Cardiac muscle cell (in vitro differentiated cells and primary cell): ENCODE measurements around the gene ZBED1. TPM values are rescaled to one million over a fixed set of nuclear protein-coding genes. Genes with fewer than 3 reads are reported as not detected.
A peak's percentile ranks its signal among the peaks of the same experiment; 100 is the strongest.
"Not testable (repeated sequence)": the region's sequence is repeated elsewhere in the genome, so short reads cannot be mapped to it uniquely, and the experiment has no call there.

ENCODE experiments used
- DNase-seq, 2 donors: peaks; one replicate each; pipeline versions ENCODE4 v3.0.0 to v3.0.0-alpha.2; 2010 to 2017; ENCODE audit warnings: low read depth in 1 of 2, low spot score in 1 of 2
- H3K27ac ChIP-seq: fragments of 200-600 bp; sonication (generic); 2 replicates; pipeline ENCODE4 v1.5.1; 2016
- H3K27me3 ChIP-seq: fragments of 200-600 bp; sonication (generic); 2 replicates; pipeline ENCODE4 v1.6.0; 2016; ENCODE audit warnings: control low read depth
- H3K36me3 ChIP-seq: fragments of 200-600 bp; sonication (generic); 2 replicates; pipeline ENCODE4 v1.5.1; 2016; ENCODE audit warnings: control low read depth
- H3K4me1 ChIP-seq: fragments of 200-600 bp; sonication (generic); 2 replicates; pipeline ENCODE4 v1.8.1; 2017; ENCODE audit warnings: low read depth, mild to moderate bottlenecking, mixed run types
- H3K4me3 ChIP-seq: fragments of 200-600 bp; sonication (generic); 2 replicates; pipeline ENCODE4 v1.5.1; 2016; ENCODE audit warnings: mild to moderate bottlenecking
- H3K9me3 ChIP-seq: fragments of 200-600 bp; sonication (generic); 2 replicates; pipeline ENCODE4 v1.5.1; 2017; ENCODE audit warnings: low read depth, mild to moderate bottlenecking, control low read depth
- CTCF ChIP-seq: IDR thresholded peaks from 2 replicates; pipeline ENCODE4 v1.5.1; 2012; ENCODE audit warnings: low read depth, mild to moderate bottlenecking, low read length
- polyA plus RNA-seq: library from polyadenylated mRNA; unstranded; fragments of >200 nt; fragmentation: Nextera tagmentation; extraction: Ambion mirVana; gene quantifications from 2 replicates; pipeline ENCODE4 v1.2.1, GENCODE V29; 2016
- total RNA-seq: library from RNA; depleted of rRNA; stranded (reverse); fragments of >200 nt; gene quantifications from 2 replicates; pipeline ENCODE4 v1.2.3, GENCODE V29; 2016

ZBED1 gene
- total and polyA plus RNA-seq, 2 experiments from 2014 or later = 21.0 to 32.3 TPM

GRCh38 chrX:2523911-2524310 is 23.1 kb upstream of the ZBED1 start:
- Histone ChIP-seq H3K27me3 (no peaks in the 10 kb centered on the region), H3K36me3 (no peaks in the 10 kb centered on the region), H3K4me3 (no peak overlapping the region), H3K9me3 (no peaks in the 10 kb centered on the region), H3K27ac (no peak overlapping the region), H3K4me1 (no peaks in the 10 kb centered on the region)
- DNase-seq = no peak
- TF ChIP-seq CTCF = no peak

GRCh38 chrX:2521927-2522386 is 21.2 kb upstream of the ZBED1 start:
- no peaks in the 10 kb centered on the region for H3K36me3 ChIP-seq

GRCh38 chrX:2521092-2521926 is 20.5 kb upstream of the ZBED1 start:
- H3K27ac ChIP-seq = no peak overlapping the region
- no peaks in the 10 kb centered on the region for H3K4me1 ChIP-seq
- peak in 1 of 2 donors; percentile 15 for DNase-seq
- no peaks in the 10 kb centered on the region for H3K36me3 ChIP-seq
- no peaks in the 10 kb centered on the region for H3K27me3 ChIP-seq
- no peaks in the 10 kb centered on the region for H3K9me3 ChIP-seq
- no peak overlapping the region for H3K4me3 ChIP-seq
- no peak for TF ChIP-seq CTCF

More at GRCh38 chrX:2521927-2522386, 21.2 kb upstream of the ZBED1 start:
- Histone ChIP-seq H3K27me3 (no peaks in the 10 kb centered on the region), H3K4me1 (no peaks in the 10 kb centered on the region), H3K27ac (no peak overlapping the region), H3K4me3 (no peak overlapping the region), H3K9me3 (no peaks in the 10 kb centered on the region)
- DNase-seq = no peak
- TF ChIP-seq CTCF = no peak

DNA sequence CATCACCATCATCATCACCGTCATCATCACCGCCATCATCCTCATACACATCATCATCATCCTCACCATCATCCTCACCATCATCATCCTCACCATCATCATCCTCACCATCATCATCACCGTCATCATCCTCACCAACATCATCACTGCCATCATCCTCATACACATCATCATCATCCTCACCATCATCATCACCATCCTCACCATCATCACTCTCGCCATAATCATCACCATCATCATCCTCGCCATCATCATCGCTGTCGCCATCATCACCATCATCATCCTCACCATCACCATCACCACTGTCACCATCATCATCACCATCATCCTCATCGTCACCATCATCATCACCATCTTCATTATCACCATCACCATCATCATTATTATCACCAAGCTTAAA is 19.8 kb upstream of the ZBED1 start:
- Histone ChIP-seq H3K9me3 (no peaks in the 10 kb centered on the region), H3K36me3 (no peaks in the 10 kb centered on the region), H3K27ac (no peak overlapping the region), H3K4me3 (no peak overlapping the region), H3K4me1 (no peaks in the 10 kb centered on the region), H3K27me3 (no peaks in the 10 kb centered on the region)
- no peak for TF ChIP-seq CTCF
- DNase-seq = no peak

DNA sequence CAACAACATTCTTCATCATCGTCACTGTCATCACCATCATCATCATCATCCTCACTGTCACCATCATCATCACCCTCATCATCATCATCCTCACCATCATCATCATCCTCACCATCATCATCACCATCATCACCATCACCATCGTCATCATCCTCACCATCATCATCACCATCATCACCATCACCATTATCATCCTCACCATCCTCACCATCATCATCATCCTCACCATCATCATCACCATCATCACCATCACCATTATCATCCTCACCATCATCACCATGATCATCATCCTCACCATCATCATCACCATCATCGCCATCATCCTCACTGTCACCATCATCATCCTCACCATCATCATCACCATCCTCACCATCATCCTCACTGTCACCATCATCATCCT is 18.9 kb upstream of the ZBED1 start:
- H3K4me3 ChIP-seq, H3K9me3 ChIP-seq, H3K27me3 ChIP-seq, H3K4me1 ChIP-seq, DNase-seq, H3K36me3 ChIP-seq, H3K27ac ChIP-seq: not testable (repeated sequence)

- TF ChIP-seq CTCF = no peak
- no peaks in the 10 kb centered on the region for H3K9me3 ChIP-seq
- DNase-seq = no peak
- H3K27ac ChIP-seq = no peak overlapping the region
- H3K27me3 ChIP-seq = no peaks in the 10 kb centered on the region
- no peaks in the 10 kb centered on the region for H3K4me1 ChIP-seq
- H3K4me3 ChIP-seq = no peak overlapping the region
- H3K36me3 ChIP-seq = no peaks in the 10 kb centered on the region
These were observed 16.3 kb upstream of the ZBED1 start for GRCh38 chrX:2517055-2517454.
